Mesothelial cell of epicardium (in vitro differentiated cells): ENCODE results near the gene RIMBP2. TPM values are rescaled to one million over a fixed set of nuclear protein-coding genes. Genes with fewer than 3 reads are reported as not detected.

Source experiments
- DNase-seq, 2 experiments: peaks; one replicate each; pipeline ENCODE4 v3.0.0; 2021; ENCODE audit warnings: low spot score in 2 of 2; ENCODE audit not compliant: unreplicated experiment in 2 of 2
- H3K27ac Mint-ChIP-seq: 2 replicates; pipeline ENCODE4 v1.8.0; 2021; ENCODE audit warnings: mixed read lengths
- H3K27me3 Mint-ChIP-seq: 2 replicates; pipeline ENCODE4 v1.8.0; 2021; ENCODE audit warnings: low read depth, mixed read lengths
- H3K36me3 Mint-ChIP-seq: 2 replicates; pipeline ENCODE4 v1.8.0; 2021; ENCODE audit warnings: mixed read lengths
- H3K4me1 Mint-ChIP-seq: 2 replicates; pipeline ENCODE4 v1.8.0; 2021; ENCODE audit warnings: mixed read lengths
- H3K4me3 Mint-ChIP-seq: 2 replicates; pipeline ENCODE4 v1.8.0; 2021; ENCODE audit warnings: mild to moderate bottlenecking, moderate library complexity, mixed read lengths
- H3K9me3 Mint-ChIP-seq: 2 replicates; pipeline ENCODE4 v1.8.0; 2021; ENCODE audit warnings: mixed read lengths
- CTCF ChIP-seq: fragments of 200-600 bp; sonication (generic); IDR thresholded peaks from one replicate; pipeline ENCODE4 v1.5.0; 2021; ENCODE audit warnings: antibody characterized with exemption; ENCODE audit not compliant: unreplicated experiment
- total RNA-seq: library from RNA; stranded (reverse); gene quantifications from 3 replicates; pipeline ENCODE4 v1.2.1, GENCODE V29; 2021

RIMBP2 gene
- total RNA-seq, 1 donor from 2014 or later, result 8.6 TPM

GRCh38 chr12:130473266-130473665 is 242.8 kb downstream of the RIMBP2 start:
- no peak for TF ChIP-seq CTCF
- Mint-ChIP-seq H3K36me3 (no peaks in the 10 kb centered on the region), H3K27ac (no peak overlapping the region), H3K27me3 (peaks cover 17% of the 10 kb centered on the region), H3K9me3 (no peaks in the 10 kb centered on the region), H3K4me1 (no peaks in the 10 kb centered on the region), H3K4me3 (no peak overlapping the region)
- DNase-seq, result no peak

- Mint-ChIP-seq H3K4me3 (no peak overlapping the region), H3K27me3 (peaks cover 8% of the 10 kb centered on the region), H3K36me3 (peaks cover 2% of the 10 kb centered on the region), H3K9me3 (peaks cover 14% of the 10 kb centered on the region), H3K4me1 (no peaks in the 10 kb centered on the region), H3K27ac (no peak overlapping the region)
- DNase-seq, result no peak
- no peak for TF ChIP-seq CTCF
These were observed 245.1 kb downstream of the RIMBP2 start for GRCh38 chr12:130470969-130471368.

GRCh38 chr12:130469552-130469951 is 246.5 kb downstream of the RIMBP2 start:
- no peak for TF ChIP-seq CTCF
- DNase-seq, result no peak
- Mint-ChIP-seq H3K4me1 (no peaks in the 10 kb centered on the region), H3K27me3 (no peaks in the 10 kb centered on the region), H3K36me3 (peaks cover 2% of the 10 kb centered on the region), H3K27ac (no peak overlapping the region), H3K9me3 (peaks cover 14% of the 10 kb centered on the region), H3K4me3 (no peak overlapping the region)

GRCh38 chr12:130468700-130469245 is 247.3 kb downstream of the RIMBP2 start:
- no peak for TF ChIP-seq CTCF
- Mint-ChIP-seq H3K27ac (no peak overlapping the region), H3K4me3 (no peak overlapping the region), H3K36me3 (peaks cover 2% of the 10 kb centered on the region), H3K4me1 (no peaks in the 10 kb centered on the region), H3K27me3 (no peaks in the 10 kb centered on the region), H3K9me3 (peaks cover 14% of the 10 kb centered on the region)
- no peak for DNase-seq

GRCh38 chr12:130468186-130468585 is 247.9 kb downstream of the RIMBP2 start:
- Mint-ChIP-seq H3K27ac (no peak overlapping the region), H3K27me3 (no peaks in the 10 kb centered on the region), H3K4me3 (no peak overlapping the region), H3K4me1 (no peaks in the 10 kb centered on the region), H3K9me3 (peaks cover 14% of the 10 kb centered on the region), H3K36me3 (peaks cover 2% of the 10 kb centered on the region)
- TF ChIP-seq CTCF, result no peak
- DNase-seq, result no peak

- no peak for DNase-seq
- H3K27me3 Mint-ChIP-seq, result no peaks in the 10 kb centered on the region
- H3K27ac Mint-ChIP-seq, result no peak overlapping the region
- peaks cover 14% of the 10 kb centered on the region for H3K9me3 Mint-ChIP-seq
- H3K36me3 Mint-ChIP-seq, result peaks cover 2% of the 10 kb centered on the region
- H3K4me3 Mint-ChIP-seq, result no peak overlapping the region
- no peaks in the 10 kb centered on the region for H3K4me1 Mint-ChIP-seq
- no peak for TF ChIP-seq CTCF
These were observed 250.5 kb downstream of the RIMBP2 start for GRCh38 chr12:130465626-130466025.
